Lower leg skin (tissue), 3 donors: ENCODE data around the gene PDK3.

Experiments
- POLR2A ChIP-seq, 2 donors: fragments of 450-650 bp; IDR thresholded peaks; one replicate each; pipeline ENCODE4 v1.6.1; 2016 to 2017; ENCODE audit warnings: antibody characterized with exemption in 2 of 2, mild to moderate bottlenecking in 1 of 2, moderate library complexity in 1 of 2
- TF ChIP-seq, protein P1 (sequence below), 3 donors: fragments of 450-650 bp; IDR thresholded peaks; one replicate each; pipeline ENCODE4 v1.5.1; 2016; ENCODE audit warnings: antibody characterized with exemption in 3 of 3, mild to moderate bottlenecking in 3 of 3, moderate library complexity in 2 of 3

DNA sequence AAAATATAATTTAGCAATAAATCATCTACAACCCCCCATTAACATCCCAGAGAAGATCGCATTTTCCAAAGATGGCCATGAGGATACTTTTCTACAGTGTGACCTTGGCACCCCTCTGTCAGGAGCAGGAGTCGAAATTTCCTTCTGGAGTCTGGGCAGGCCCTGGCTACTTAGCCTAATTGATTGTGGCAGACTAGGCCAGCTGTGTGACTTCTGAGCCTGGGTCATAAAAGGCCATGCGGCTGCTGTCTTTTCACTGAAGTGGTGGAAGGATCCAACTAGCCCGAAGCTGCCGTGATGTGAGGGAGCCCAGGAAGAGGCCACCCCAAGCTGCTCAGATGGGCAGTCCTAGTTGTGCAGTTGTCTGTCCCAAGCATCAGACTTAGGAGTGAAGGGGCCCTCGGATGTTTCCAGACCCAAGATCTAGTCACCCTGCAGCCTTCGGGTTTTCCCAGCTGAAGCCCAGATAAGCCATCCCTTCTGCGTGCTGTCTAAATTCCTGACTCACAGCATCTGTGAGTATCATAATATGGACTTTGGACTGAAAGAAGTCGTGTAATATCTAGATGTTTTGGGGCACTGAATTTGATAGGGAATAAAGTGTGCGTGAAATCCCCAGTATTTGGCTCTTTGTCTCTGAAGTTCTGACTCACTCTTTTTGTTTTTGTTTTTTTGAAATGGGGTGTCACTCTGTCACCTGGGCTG is 21.0 kb downstream of the PDK3 start:
- TF ChIP-seq, protein P1, sequence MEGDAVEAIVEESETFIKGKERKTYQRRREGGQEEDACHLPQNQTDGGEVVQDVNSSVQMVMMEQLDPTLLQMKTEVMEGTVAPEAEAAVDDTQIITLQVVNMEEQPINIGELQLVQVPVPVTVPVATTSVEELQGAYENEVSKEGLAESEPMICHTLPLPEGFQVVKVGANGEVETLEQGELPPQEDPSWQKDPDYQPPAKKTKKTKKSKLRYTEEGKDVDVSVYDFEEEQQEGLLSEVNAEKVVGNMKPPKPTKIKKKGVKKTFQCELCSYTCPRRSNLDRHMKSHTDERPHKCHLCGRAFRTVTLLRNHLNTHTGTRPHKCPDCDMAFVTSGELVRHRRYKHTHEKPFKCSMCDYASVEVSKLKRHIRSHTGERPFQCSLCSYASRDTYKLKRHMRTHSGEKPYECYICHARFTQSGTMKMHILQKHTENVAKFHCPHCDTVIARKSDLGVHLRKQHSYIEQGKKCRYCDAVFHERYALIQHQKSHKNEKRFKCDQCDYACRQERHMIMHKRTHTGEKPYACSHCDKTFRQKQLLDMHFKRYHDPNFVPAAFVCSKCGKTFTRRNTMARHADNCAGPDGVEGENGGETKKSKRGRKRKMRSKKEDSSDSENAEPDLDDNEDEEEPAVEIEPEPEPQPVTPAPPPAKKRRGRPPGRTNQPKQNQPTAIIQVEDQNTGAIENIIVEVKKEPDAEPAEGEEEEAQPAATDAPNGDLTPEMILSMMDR (IDR thresholded peaks at IDR 0.05) = no peak
- no peak for TF ChIP-seq POLR2A (IDR thresholded peaks at IDR 0.05)
